Urinary bladder (tissue), 2 donors: ENCODE results near the gene SLC22A12. TPM values are rescaled to one million over a fixed set of nuclear protein-coding genes. Genes with fewer than 3 reads are reported as not detected.

Experiments
- polyA plus RNA-seq: library from polyadenylated mRNA; stranded (reverse); fragments of 200-250 nt; gene quantifications from one replicate; pipeline ENCODE4 v1.2.3, GENCODE V29; 2013
- total RNA-seq: library from RNA; depleted of rRNA; stranded (reverse); fragments of >200 nt; gene quantifications from one replicate; pipeline ENCODE4 v1.2.3, GENCODE V29; 2014
- donor health status: healthy.

SLC22A12 gene
- total and polyA plus RNA-seq, 2 donors = not detected

Other genes with a start within 250 kb of the SLC22A12 start
- 14.8 TPM for gene RPS6KA4, start 232.1 kb upstream of the SLC22A12 start, total RNA-seq
- 32.7 TPM for gene RPS6KA4, start 232.1 kb upstream of the SLC22A12 start, polyA plus RNA-seq
- not detected for gene SLC22A11, start 35.3 kb upstream of the SLC22A12 start, total RNA-seq
- 0.04 TPM for gene SLC22A11, start 35.3 kb upstream of the SLC22A12 start, polyA plus RNA-seq
- gene NRXN2, start 132.0 kb downstream of the SLC22A12 start, total RNA-seq = 11.5 TPM
- gene NRXN2, start 132.0 kb downstream of the SLC22A12 start, polyA plus RNA-seq = 30.5 TPM
- 7.6 TPM for gene RASGRP2, start 152.9 kb downstream of the SLC22A12 start, total RNA-seq
- gene RASGRP2, start 152.9 kb downstream of the SLC22A12 start, polyA plus RNA-seq = 46.1 TPM
- 15.1 TPM for gene PYGM, start 168.8 kb downstream of the SLC22A12 start, total RNA-seq
- 33.6 TPM for gene PYGM, start 168.8 kb downstream of the SLC22A12 start, polyA plus RNA-seq
- gene SF1, start 187.3 kb downstream of the SLC22A12 start, total RNA-seq = 111 TPM
- 115 TPM for gene SF1, start 187.3 kb downstream of the SLC22A12 start, polyA plus RNA-seq
- gene MAP4K2, start 212.0 kb downstream of the SLC22A12 start, total RNA-seq = 11.7 TPM
- 13.9 TPM for gene MAP4K2, start 212.0 kb downstream of the SLC22A12 start, polyA plus RNA-seq
- gene MEN1, start 219.3 kb downstream of the SLC22A12 start, total RNA-seq = 11.3 TPM
- gene MEN1, start 219.3 kb downstream of the SLC22A12 start, polyA plus RNA-seq = 17.4 TPM